ENCODE results near the gene SCARB1. TPM values are rescaled to one million over a fixed set of nuclear protein-coding genes. Genes with fewer than 3 reads are reported as not detected.

The SCARB1 gene
- total RNA-seq, 1 donor from 2014 or later, result 44.5 TPM

GRCh38 chr12:124853781-124854636 is 9.7 kb downstream of the SCARB1 start:
- Mint-ChIP-seq H3K36me3 (ENCODE audit: low read depth, unreplicated experiment) (peaks cover 10% of the 10 kb centered on the region), H3K4me1 (ENCODE audit: low read depth, unreplicated experiment) (peaks cover 12% of the 10 kb centered on the region), H3K9me3 (ENCODE audit: unreplicated experiment) (no peaks in the 10 kb centered on the region), H3K4me3 (ENCODE audit: unreplicated experiment) (no peak overlapping the region), H3K27ac (ENCODE audit: unreplicated experiment) (no peak overlapping the region), H3K27me3 (ENCODE audit: low read depth, unreplicated experiment) (peaks cover 2% of the 10 kb centered on the region)
- FAIRE-seq, result no peak
- TF ChIP-seq CTCF (IDR thresholded peaks at IDR 0.05; ENCODE audit: insufficient read depth, low read depth, low read length) (no peak), EZH2 (IDR thresholded peaks at IDR 0.05; ENCODE audit: insufficient read depth, low read length) (no peak)
- no peak overlapping the region for H3K9ac ChIP-seq (ENCODE audit: low read length)
- H3K79me2 ChIP-seq (ENCODE audit: insufficient read depth, low read length), result no peaks in the 10 kb centered on the region
- H3K4me2 ChIP-seq (ENCODE audit: low read length), result no peak overlapping the region
- DNase-seq (ENCODE audit: low read depth), result no peak
- no peak overlapping the region for H3K27ac ChIP-seq (ENCODE audit: low read depth, low read length)
- H3K4me1 ChIP-seq (ENCODE audit: insufficient read depth, low read length), result no peaks in the 10 kb centered on the region
- no peaks in the 10 kb centered on the region for H3K9me3 ChIP-seq (ENCODE audit: insufficient read depth, low read depth, low read length)
- no peak overlapping the region for H3K4me3 ChIP-seq (ENCODE audit: insufficient read depth, low read depth, low read length)
- H4K20me1 ChIP-seq (ENCODE audit: insufficient read depth, low read length), result peaks cover 27% of the 10 kb centered on the region
- H3K36me3 ChIP-seq (ENCODE audit: insufficient read depth, low read length), result no peaks in the 10 kb centered on the region
- H2AFZ ChIP-seq (ENCODE audit: low read depth, low read length), result no peak overlapping the region
- no peaks in the 10 kb centered on the region for H3K27me3 ChIP-seq (ENCODE audit: insufficient read depth, low read length)

GRCh38 chr12:124852911-124853427 is 10.7 kb downstream of the SCARB1 start:
- no peak for DNase-seq (ENCODE audit: low read depth)
- H4K20me1 ChIP-seq (ENCODE audit: insufficient read depth, low read length), result peaks cover 23% of the 10 kb centered on the region
- Mint-ChIP-seq H3K4me1 (ENCODE audit: low read depth, unreplicated experiment) (peaks cover 12% of the 10 kb centered on the region), H3K9me3 (ENCODE audit: unreplicated experiment) (no peaks in the 10 kb centered on the region), H3K27ac (ENCODE audit: unreplicated experiment) (no peak overlapping the region), H3K4me3 (ENCODE audit: unreplicated experiment) (no peak overlapping the region), H3K27me3 (ENCODE audit: low read depth, unreplicated experiment) (peaks cover 2% of the 10 kb centered on the region), H3K36me3 (ENCODE audit: low read depth, unreplicated experiment) (peaks cover 10% of the 10 kb centered on the region)
- H3K4me2 ChIP-seq (ENCODE audit: low read length), result no peak overlapping the region
- H3K27ac ChIP-seq (ENCODE audit: low read depth, low read length), result no peak overlapping the region
- H3K4me1 ChIP-seq (ENCODE audit: insufficient read depth, low read length), result no peaks in the 10 kb centered on the region
- no peak overlapping the region for H3K4me3 ChIP-seq (ENCODE audit: insufficient read depth, low read depth, low read length)
- FAIRE-seq, result no peak
- no peaks in the 10 kb centered on the region for H3K27me3 ChIP-seq (ENCODE audit: insufficient read depth, low read length)
- H3K9me3 ChIP-seq (ENCODE audit: insufficient read depth, low read depth, low read length), result no peaks in the 10 kb centered on the region
- H2AFZ ChIP-seq (ENCODE audit: low read depth, low read length), result no peak overlapping the region
- TF ChIP-seq EZH2 (IDR thresholded peaks at IDR 0.05; ENCODE audit: insufficient read depth, low read length), result no peak
- H3K79me2 ChIP-seq (ENCODE audit: insufficient read depth, low read length), result no peaks in the 10 kb centered on the region
- no peak overlapping the region for H3K9ac ChIP-seq (ENCODE audit: low read length)
- no peaks in the 10 kb centered on the region for H3K36me3 ChIP-seq (ENCODE audit: insufficient read depth, low read length)

GRCh38 chr12:124852329-124852831 is 11.3 kb downstream of the SCARB1 start:
- Histone ChIP-seq H3K4me3 (ENCODE audit: insufficient read depth, low read depth, low read length) (no peak overlapping the region), H3K4me1 (ENCODE audit: insufficient read depth, low read length) (peaks cover 2% of the 10 kb centered on the region), H4K20me1 (ENCODE audit: insufficient read depth, low read length) (peaks cover 22% of the 10 kb centered on the region), H3K27ac (ENCODE audit: low read depth, low read length) (no peak overlapping the region), H3K9me3 (ENCODE audit: insufficient read depth, low read depth, low read length) (no peaks in the 10 kb centered on the region), H3K9ac (ENCODE audit: low read length) (no peak overlapping the region), H2AFZ (ENCODE audit: low read depth, low read length) (no peak overlapping the region), H3K27me3 (ENCODE audit: insufficient read depth, low read length) (no peaks in the 10 kb centered on the region), H3K36me3 (ENCODE audit: insufficient read depth, low read length) (no peaks in the 10 kb centered on the region), H3K4me2 (ENCODE audit: low read length) (no peak overlapping the region), H3K79me2 (ENCODE audit: insufficient read depth, low read length) (no peaks in the 10 kb centered on the region)
- Mint-ChIP-seq H3K9me3 (ENCODE audit: unreplicated experiment) (no peaks in the 10 kb centered on the region), H3K27me3 (ENCODE audit: low read depth, unreplicated experiment) (peaks cover 2% of the 10 kb centered on the region), H3K4me1 (ENCODE audit: low read depth, unreplicated experiment) (peaks cover 16% of the 10 kb centered on the region), H3K27ac (ENCODE audit: unreplicated experiment) (no peak overlapping the region), H3K36me3 (ENCODE audit: low read depth, unreplicated experiment) (peaks cover 10% of the 10 kb centered on the region), H3K4me3 (ENCODE audit: unreplicated experiment) (no peak overlapping the region)
- no peak for FAIRE-seq
- TF ChIP-seq EZH2 (IDR thresholded peaks at IDR 0.05; ENCODE audit: insufficient read depth, low read length) (no peak), CTCF (IDR thresholded peaks at IDR 0.05; ENCODE audit: insufficient read depth, low read depth, low read length) (no peak)
- DNase-seq (ENCODE audit: low read depth), result no peak

Measured in astrocyte (in vitro differentiated cells and primary cell).